HCT116 (cell line): ENCODE measurements around the gene MAP2K6.

Experiments used
- EZH2 ChIP-seq: fragments of 200-600 bp; sonication (generic); IDR thresholded peaks from 2 replicates; pipeline ENCODE4 v1.6.1; 2017; ENCODE audit warnings: antibody characterized with exemption, mixed run types
- POLR2A ChIP-seq: IDR thresholded peaks from 2 replicates; pipeline ENCODE4 v1.7.0; 2011; ENCODE audit warnings: borderline replicate concordance; ENCODE audit not compliant: insufficient read depth, insufficient read length; ENCODE audit errors: extremely low read depth
- RAD21 ChIP-seq: IDR thresholded peaks from 2 replicates; pipeline ENCODE4 v1.6.1; 2012; ENCODE audit warnings: low read depth, mild to moderate bottlenecking
- SP1 ChIP-seq: IDR thresholded peaks from 2 replicates; pipeline ENCODE4 v1.6.1; 2012; ENCODE audit warnings: low read depth
- TCF7L2 ChIP-seq: IDR thresholded peaks from 2 replicates; pipeline ENCODE4 v1.7.0; 2011; ENCODE audit warnings: borderline replicate concordance, inconsistent platforms; ENCODE audit not compliant: insufficient read depth, insufficient read length; ENCODE audit errors: extremely low read depth
- TF ChIP-seq, protein P1 (sequence below), 3 experiments: fragments of 200-600 bp in 1 of 3; sonication (generic) in 1 of 3; IDR thresholded peaks in 2 of 3; conservative IDR thresholded peaks in 1 of 3; 2 replicates each; pipeline ENCODE4 v1.5.1; 2012 to 2017; ENCODE audit warnings: low read depth in 2 of 3, low read length in 2 of 3, antibody characterized with exemption in 1 of 3, borderline replicate concordance in 1 of 3, control low read depth in 1 of 3, mild to moderate bottlenecking in 1 of 3, mixed read lengths in 1 of 3, mixed run types in 1 of 3, moderate library complexity in 1 of 3; ENCODE audit not compliant: insufficient read depth in 1 of 3
- TF ChIP-seq, protein P2 (sequence below): IDR thresholded peaks from 2 replicates; pipeline ENCODE4 v1.6.1; 2012; ENCODE audit warnings: low read depth

- TF ChIP-seq, protein P1, sequence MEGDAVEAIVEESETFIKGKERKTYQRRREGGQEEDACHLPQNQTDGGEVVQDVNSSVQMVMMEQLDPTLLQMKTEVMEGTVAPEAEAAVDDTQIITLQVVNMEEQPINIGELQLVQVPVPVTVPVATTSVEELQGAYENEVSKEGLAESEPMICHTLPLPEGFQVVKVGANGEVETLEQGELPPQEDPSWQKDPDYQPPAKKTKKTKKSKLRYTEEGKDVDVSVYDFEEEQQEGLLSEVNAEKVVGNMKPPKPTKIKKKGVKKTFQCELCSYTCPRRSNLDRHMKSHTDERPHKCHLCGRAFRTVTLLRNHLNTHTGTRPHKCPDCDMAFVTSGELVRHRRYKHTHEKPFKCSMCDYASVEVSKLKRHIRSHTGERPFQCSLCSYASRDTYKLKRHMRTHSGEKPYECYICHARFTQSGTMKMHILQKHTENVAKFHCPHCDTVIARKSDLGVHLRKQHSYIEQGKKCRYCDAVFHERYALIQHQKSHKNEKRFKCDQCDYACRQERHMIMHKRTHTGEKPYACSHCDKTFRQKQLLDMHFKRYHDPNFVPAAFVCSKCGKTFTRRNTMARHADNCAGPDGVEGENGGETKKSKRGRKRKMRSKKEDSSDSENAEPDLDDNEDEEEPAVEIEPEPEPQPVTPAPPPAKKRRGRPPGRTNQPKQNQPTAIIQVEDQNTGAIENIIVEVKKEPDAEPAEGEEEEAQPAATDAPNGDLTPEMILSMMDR (IDR thresholded peaks at IDR 0.05 in 2 of 3, conservative IDR thresholded peaks at IDR 0.05 in 1 of 3; ENCODE audit: borderline replicate concordance in 1 of 3, insufficient read depth in 1 of 3, low read depth in 2 of 3, low read length in 2 of 3): no peak
- TF ChIP-seq SP1 (no peak), POLR2A (no peak), EZH2 (no peak), TCF7L2 (no peak), RAD21 (no peak)
- TF ChIP-seq, protein P2, sequence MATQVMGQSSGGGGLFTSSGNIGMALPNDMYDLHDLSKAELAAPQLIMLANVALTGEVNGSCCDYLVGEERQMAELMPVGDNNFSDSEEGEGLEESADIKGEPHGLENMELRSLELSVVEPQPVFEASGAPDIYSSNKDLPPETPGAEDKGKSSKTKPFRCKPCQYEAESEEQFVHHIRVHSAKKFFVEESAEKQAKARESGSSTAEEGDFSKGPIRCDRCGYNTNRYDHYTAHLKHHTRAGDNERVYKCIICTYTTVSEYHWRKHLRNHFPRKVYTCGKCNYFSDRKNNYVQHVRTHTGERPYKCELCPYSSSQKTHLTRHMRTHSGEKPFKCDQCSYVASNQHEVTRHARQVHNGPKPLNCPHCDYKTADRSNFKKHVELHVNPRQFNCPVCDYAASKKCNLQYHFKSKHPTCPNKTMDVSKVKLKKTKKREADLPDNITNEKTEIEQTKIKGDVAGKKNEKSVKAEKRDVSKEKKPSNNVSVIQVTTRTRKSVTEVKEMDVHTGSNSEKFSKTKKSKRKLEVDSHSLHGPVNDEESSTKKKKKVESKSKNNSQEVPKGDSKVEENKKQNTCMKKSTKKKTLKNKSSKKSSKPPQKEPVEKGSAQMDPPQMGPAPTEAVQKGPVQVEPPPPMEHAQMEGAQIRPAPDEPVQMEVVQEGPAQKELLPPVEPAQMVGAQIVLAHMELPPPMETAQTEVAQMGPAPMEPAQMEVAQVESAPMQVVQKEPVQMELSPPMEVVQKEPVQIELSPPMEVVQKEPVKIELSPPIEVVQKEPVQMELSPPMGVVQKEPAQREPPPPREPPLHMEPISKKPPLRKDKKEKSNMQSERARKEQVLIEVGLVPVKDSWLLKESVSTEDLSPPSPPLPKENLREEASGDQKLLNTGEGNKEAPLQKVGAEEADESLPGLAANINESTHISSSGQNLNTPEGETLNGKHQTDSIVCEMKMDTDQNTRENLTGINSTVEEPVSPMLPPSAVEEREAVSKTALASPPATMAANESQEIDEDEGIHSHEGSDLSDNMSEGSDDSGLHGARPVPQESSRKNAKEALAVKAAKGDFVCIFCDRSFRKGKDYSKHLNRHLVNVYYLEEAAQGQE: no peak
Measured at GRCh38 chr17:69489313-69489712, 74.8 kb downstream of the MAP2K6 start.
